ENCODE measurements around the gene EFTUD2.

EFTUD2 gene

DNA sequence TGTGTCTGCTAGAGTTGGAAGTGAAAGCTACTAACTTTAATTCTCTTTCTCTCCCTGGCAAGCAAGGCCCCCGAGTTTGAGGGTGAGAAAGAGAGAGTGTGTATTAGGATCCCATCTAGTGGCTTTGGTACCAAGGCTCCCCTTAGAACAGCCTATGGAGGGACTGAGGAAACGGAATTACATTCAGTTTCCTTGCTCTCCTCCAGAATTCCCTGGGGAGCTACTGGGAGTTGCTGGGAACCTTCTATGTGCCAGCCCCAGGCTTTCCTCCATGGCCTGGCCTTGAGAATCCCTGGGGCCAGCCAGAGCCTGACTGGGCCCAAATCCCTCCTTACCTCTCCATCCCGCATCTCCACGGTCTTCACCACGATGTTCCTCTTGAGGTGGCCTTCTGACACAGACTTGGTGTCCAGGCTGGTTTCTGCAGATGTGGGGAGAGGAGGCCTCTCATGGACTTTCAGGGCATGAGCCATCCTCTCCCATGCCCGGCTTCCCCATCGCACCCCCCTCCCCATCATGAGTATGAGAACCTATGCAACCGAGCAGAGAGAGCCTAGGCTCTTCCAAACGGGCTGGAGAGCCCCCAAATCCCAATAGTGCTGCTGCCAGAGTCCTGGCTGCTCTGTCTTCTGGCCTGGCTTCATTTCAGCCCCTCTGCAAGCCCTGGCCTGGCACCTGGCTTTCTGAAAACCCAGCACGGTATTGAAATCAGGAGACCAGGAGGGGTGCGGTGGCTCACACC, 8.7 kb upstream of the EFTUD2 start:
- Histone ChIP-seq H3K4me3 (replicated peaks; ENCODE audit: low read depth, low read length) (no peak overlapping the region), H3K36me3 (ENCODE audit: control insufficient read depth, insufficient read depth, low read length) (no peaks in the 10 kb centered on the region), H3K27me3 (replicated peaks; ENCODE audit: control insufficient read depth, insufficient read depth, low read length) (no peaks in the 10 kb centered on the region; the same call in 1 of the 2 replicates)
- no peak for TF ChIP-seq CTCF (IDR thresholded peaks at IDR 0.05; ENCODE audit: insufficient read depth, low read length, poor library complexity, severe bottlenecking)
- DNase-seq (ENCODE audit: extremely low read depth, insufficient read length) = no peak

DNA sequence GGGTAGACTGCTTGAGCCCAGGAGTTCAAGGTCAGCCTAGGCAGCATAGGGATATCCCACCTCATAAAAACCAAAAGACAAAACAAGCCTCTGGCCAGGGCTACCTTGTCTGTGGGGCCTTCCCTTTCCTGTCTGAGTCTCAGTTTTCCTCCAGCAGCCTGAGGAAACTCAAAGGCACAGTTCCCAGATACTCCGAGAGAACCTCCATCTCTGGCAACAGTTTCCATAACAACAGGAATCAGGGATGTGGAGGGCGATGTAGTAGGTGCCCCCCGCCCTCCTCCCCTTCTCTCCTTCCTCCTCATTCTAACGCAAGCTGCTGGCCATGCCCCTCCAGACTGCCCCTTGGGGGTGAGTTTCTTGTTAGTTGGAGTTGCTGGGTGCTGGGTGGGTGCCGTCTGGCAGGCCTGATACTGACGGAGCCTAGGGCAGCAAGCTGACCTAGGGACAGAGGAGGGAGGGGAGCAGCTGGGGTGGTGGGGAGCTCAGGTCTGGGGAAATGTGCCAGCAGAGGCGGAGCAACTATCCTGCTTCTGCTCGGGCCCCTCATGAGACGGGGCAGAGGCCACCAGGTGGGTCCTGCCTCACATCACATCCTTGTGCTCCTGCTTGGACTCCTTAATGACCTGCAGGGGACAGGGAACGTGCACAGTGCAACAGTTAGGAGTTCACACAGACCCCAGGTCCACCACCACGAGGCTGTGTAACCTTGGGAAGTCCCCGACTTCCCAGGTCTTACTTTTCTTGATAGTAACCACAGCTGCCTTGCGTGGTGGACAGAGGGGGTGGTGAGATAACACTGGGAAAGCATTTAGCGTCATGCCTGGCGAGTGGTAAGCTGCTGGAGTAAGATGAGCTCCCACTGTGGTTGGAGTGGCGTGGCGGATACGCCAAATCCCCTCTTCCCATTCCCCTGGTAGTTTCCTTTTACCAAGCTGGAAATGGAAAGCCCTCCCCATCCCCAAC, 7.8 kb upstream of the EFTUD2 start:
- no peak for DNase-seq (ENCODE audit: extremely low read depth, insufficient read length)
- no peak for TF ChIP-seq CTCF (IDR thresholded peaks at IDR 0.05; ENCODE audit: insufficient read depth, low read length, poor library complexity, severe bottlenecking)
- Histone ChIP-seq H3K27me3 (replicated peaks; ENCODE audit: control insufficient read depth, insufficient read depth, low read length) (no peaks in the 10 kb centered on the region; the same call in 1 of the 2 replicates), H3K4me3 (replicated peaks; ENCODE audit: low read depth, low read length) (no peak overlapping the region), H3K36me3 (ENCODE audit: control insufficient read depth, insufficient read depth, low read length) (no peaks in the 10 kb centered on the region)

DNA sequence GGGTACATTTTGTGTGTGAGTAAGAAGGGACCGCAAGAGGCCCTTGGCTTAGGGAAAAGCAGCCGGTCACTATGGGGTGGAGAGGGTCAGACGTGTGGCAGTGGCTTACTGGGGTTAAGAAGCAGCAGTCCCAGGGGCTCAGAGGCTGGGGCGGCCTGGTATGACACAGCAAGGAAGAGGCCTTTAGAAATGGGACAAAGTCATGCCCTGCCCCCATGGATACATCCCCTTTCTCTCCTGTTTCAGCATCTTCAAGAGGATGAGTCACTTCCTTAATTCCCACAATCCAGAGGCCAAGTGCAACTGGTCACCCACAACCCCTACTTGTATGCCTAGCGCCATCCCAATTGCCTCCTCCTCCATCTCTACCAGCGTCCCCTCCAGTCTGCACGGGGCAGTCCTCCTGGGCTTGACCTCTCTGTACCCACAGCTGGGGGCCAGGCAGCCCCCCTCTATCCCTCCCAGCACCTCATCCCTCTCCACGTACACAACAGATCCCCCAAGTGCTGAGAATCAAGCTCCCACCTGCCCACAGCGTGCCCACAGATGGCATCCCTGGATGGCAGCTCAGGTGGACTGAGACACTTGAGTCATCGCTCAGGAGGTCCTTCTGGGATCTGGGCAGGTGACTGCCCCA, 6.9 kb upstream of the EFTUD2 start:
- H3K4me3 ChIP-seq (replicated peaks; ENCODE audit: low read depth, low read length) = no peak overlapping the region
- TF ChIP-seq CTCF (IDR thresholded peaks at IDR 0.05; ENCODE audit: insufficient read depth, low read length, poor library complexity, severe bottlenecking) = no peak
- no peaks in the 10 kb centered on the region for H3K36me3 ChIP-seq (ENCODE audit: control insufficient read depth, insufficient read depth, low read length)
- no peaks in the 10 kb centered on the region; the same call in 1 of the 2 replicates for H3K27me3 ChIP-seq (replicated peaks; ENCODE audit: control insufficient read depth, insufficient read depth, low read length)
- no peak for DNase-seq (ENCODE audit: extremely low read depth, insufficient read length)

- Histone ChIP-seq H3K4me3 (replicated peaks; ENCODE audit: low read depth, low read length) (no peak overlapping the region), H3K36me3 (ENCODE audit: control insufficient read depth, insufficient read depth, low read length) (no peaks in the 10 kb centered on the region), H3K27me3 (replicated peaks; ENCODE audit: control insufficient read depth, insufficient read depth, low read length) (no peaks in the 10 kb centered on the region; the same call in 1 of the 2 replicates)
- no peak for TF ChIP-seq CTCF (IDR thresholded peaks at IDR 0.05; ENCODE audit: insufficient read depth, low read length, poor library complexity, severe bottlenecking)
- DNase-seq (ENCODE audit: extremely low read depth, insufficient read length) = no peak
Observed at GRCh38 chr17:44905006-44906000, 6.1 kb upstream of the EFTUD2 start.

All from GM06990 (cell line).